ENCODE measurements around the gene GAPDHS.

- TF ChIP-seq CTCF (conservative IDR thresholded peaks at IDR 0.05; ENCODE audit: low read depth, low read length), result no peak
- TF ChIP-seq EZH2 (IDR thresholded peaks at IDR 0.05; ENCODE audit: borderline replicate concordance, low read depth, low read length, poor library complexity, severe bottlenecking), result no peak
These were observed 20.2 kb downstream of the GAPDHS start for GRCh38 chr19:35553385-35554000.

All from A673 (cell line).